ENCODE measurements around the gene BLTP2.

Gene BLTP2

GRCh38 chr17:28634206-28634865, 10.6 kb downstream of the BLTP2 start:
- in situ Hi-C loops (cut with HindIII; ENCODE audit: low sequenced_read_pairs), result no loop called here
- TF ChIP-seq CTCF (IDR thresholded peaks at IDR 0.05; ENCODE audit: low read depth, low read length), result no peak
- H3K4me3 ChIP-seq (ENCODE audit: low read depth, low read length), result no peak overlapping the region
- DNase-seq (ENCODE audit: low read depth, low spot score), result no peak

- in situ Hi-C loops (cut with HindIII; ENCODE audit: low sequenced_read_pairs), result no loop called here
- H3K4me3 ChIP-seq (ENCODE audit: low read depth, low read length), result no peak overlapping the region
- TF ChIP-seq CTCF (IDR thresholded peaks at IDR 0.05; ENCODE audit: low read depth, low read length), result no peak
- no peak for DNase-seq (ENCODE audit: low read depth, low spot score)
Observed at GRCh38 chr17:28626818-28627217, 18.1 kb downstream of the BLTP2 start.

GRCh38 chr17:28624148-28624547, 20.8 kb downstream of the BLTP2 start:
- no peak overlapping the region for H3K4me3 ChIP-seq (ENCODE audit: low read depth, low read length)
- TF ChIP-seq CTCF (IDR thresholded peaks at IDR 0.05; ENCODE audit: low read depth, low read length), result no peak
- no peak for DNase-seq (ENCODE audit: low read depth, low spot score)
- in situ Hi-C loops (cut with HindIII; ENCODE audit: low sequenced_read_pairs), result no loop called here

GRCh38 chr17:28623696-28624095, 21.3 kb downstream of the BLTP2 start:
- no peak overlapping the region for H3K4me3 ChIP-seq (ENCODE audit: low read depth, low read length)
- TF ChIP-seq CTCF (IDR thresholded peaks at IDR 0.05; ENCODE audit: low read depth, low read length), result no peak
- no peak for DNase-seq (ENCODE audit: low read depth, low spot score)
- in situ Hi-C loops (cut with HindIII; ENCODE audit: low sequenced_read_pairs), result no loop called here

GRCh38 chr17:28622186-28622585, 22.8 kb downstream of the BLTP2 start:
- no peak for TF ChIP-seq CTCF (IDR thresholded peaks at IDR 0.05; ENCODE audit: low read depth, low read length)
- DNase-seq (ENCODE audit: low read depth, low spot score), result no peak
- no peak overlapping the region for H3K4me3 ChIP-seq (ENCODE audit: low read depth, low read length)
- in situ Hi-C loops (cut with HindIII; ENCODE audit: low sequenced_read_pairs), result no loop called here

- H3K4me3 ChIP-seq (ENCODE audit: low read depth, low read length), result no peak overlapping the region
- no peak for DNase-seq (ENCODE audit: low read depth, low spot score)
- in situ Hi-C loops (cut with HindIII; ENCODE audit: low sequenced_read_pairs), result no loop called here
- TF ChIP-seq CTCF (IDR thresholded peaks at IDR 0.05; ENCODE audit: low read depth, low read length), result no peak
Observed at GRCh38 chr17:28620010-28620409, 24.9 kb downstream of the BLTP2 start.
